Astrocyte of the spinal cord (primary cell): ENCODE data around the gene INPP5D.

Experiments used
- DNase-seq: peaks from one replicate; pipeline ENCODE4 v3.0.0; 2011; ENCODE audit warnings: low read depth, low spot score
- H3K4me3 ChIP-seq: 2 replicates; pipeline ENCODE4 v1.5.1; 2011; ENCODE audit warnings: low read depth, mild to moderate bottlenecking, low read length, moderate library complexity
- in situ Hi-C: cut with HindIII; loops from 2 replicates; pipeline ENCODE4 v1.10.0; 2017; ENCODE audit warnings: low sequenced_read_pairs
- TF ChIP-seq, protein P1 (sequence below): IDR thresholded peaks from 2 replicates; pipeline ENCODE4 v1.5.1; 2012; ENCODE audit warnings: low read depth, mild to moderate bottlenecking, low read length, inconsistent platforms

Gene INPP5D

DNA sequence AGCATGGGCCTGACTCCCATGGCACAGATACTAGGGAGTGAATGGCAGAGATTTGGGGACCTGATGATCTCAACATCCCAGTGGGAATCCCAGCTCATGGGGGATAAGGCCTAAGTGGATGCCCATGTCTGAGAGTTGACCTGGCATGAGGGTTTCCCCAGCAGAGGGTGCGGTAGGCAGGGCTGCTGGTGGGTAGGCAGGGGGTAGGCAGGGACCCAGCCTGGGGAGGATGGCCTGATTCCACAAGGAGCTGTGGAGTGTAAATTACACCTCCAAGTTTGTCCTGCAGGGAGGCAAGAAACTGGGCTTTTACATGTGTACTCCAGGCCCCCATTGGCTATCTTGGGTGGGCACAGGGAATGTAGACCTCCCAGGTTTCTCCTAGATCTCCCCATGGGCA is 46.9 kb downstream of the INPP5D start:
- H3K4me3 ChIP-seq: no peak overlapping the region
- no peak for DNase-seq
- TF ChIP-seq, protein P1, sequence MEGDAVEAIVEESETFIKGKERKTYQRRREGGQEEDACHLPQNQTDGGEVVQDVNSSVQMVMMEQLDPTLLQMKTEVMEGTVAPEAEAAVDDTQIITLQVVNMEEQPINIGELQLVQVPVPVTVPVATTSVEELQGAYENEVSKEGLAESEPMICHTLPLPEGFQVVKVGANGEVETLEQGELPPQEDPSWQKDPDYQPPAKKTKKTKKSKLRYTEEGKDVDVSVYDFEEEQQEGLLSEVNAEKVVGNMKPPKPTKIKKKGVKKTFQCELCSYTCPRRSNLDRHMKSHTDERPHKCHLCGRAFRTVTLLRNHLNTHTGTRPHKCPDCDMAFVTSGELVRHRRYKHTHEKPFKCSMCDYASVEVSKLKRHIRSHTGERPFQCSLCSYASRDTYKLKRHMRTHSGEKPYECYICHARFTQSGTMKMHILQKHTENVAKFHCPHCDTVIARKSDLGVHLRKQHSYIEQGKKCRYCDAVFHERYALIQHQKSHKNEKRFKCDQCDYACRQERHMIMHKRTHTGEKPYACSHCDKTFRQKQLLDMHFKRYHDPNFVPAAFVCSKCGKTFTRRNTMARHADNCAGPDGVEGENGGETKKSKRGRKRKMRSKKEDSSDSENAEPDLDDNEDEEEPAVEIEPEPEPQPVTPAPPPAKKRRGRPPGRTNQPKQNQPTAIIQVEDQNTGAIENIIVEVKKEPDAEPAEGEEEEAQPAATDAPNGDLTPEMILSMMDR: no peak
- in situ Hi-C loops: no loop called here

DNA sequence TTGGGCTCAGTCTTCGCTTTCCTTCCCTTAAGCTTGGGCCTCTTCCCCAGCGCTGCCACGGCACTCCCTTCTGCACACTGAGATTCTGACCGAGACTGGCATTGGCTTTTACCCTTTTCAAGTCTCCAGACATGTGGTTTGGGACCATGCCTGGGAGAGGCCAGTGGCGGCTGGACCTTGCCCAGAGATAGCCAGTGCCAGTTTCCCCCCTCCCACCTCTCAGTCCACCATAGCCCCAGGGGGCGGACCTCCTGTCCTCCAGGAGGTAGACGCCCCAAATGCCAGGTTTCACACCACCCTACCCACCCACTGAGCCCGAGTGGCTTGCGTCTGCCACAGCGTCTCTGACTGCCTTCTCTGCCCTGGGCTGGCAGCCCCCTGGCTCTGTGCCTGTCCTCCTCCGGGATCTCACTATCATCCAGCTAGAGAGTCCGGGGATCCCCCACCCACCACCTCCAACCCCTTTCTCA is 47.7 kb downstream of the INPP5D start:
- in situ Hi-C loops: no loop called here
- TF ChIP-seq, protein P1: no peak
- DNase-seq: no peak
- no peak overlapping the region for H3K4me3 ChIP-seq

DNA sequence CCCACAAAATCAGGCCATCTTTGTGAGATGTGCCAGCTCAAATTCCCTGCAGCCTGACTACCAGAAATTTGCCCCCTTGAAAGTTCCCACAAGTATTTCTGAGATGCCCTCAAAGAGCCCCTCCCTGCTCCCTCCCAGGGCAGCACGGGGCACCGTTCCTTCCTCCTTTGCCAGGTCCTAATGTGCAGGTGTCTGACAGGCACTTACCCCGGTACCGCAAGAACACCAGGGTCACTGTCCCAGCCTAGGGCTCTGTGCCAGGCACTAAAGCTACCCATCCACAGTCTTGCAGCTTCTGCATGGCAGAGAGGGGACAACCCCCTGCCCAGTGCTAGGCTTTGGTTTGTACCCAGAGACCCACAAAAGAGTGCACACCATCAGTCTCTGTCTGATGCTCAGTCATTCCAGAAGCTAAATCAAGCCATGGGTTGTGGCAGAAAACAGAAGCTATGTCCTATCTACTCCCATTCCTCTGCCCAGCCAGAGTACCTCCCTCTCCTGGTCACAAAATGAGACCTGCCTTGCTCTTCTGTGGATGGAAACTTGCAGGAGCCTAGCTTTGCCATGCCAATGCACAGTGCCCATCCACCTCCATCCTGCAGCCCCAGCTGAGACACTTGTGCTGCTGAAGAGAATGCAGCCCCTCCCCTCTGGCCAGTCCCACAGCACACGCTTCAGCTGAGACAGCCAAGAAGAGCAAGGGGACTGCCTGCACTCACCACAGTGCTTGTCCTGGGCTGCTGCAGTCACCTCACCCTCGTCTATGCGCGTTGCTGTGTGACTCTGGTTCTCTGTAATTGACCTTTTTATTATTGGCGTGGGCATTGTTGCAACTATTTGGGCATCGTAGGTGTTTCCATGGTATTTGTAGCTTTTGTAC is 48.7 kb downstream of the INPP5D start:
- in situ Hi-C loops: no loop called here
- no peak overlapping the region for H3K4me3 ChIP-seq
- no peak for DNase-seq
- TF ChIP-seq, protein P1: no peak

DNA sequence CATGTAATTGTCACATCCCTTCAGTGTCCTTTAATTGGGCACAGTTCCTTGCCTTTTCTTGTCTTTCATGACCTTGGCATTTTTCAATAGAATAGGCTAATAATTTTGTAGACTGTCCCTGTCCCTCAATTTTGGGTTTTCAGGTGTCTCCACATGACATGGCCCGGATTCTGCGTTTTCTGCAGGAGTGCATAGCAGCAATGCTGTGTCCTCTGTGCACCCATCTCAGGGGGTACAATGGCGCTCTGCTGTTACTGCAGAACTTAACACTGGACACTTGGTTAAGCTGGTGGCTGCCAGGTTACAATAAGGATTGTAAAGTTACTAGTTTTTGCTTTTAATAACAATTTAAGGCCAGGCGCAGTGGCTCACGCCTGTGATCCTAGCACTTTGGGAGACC is 51.3 kb downstream of the INPP5D start:
- TF ChIP-seq, protein P1: no peak
- in situ Hi-C loops: no loop called here
- no peak overlapping the region for H3K4me3 ChIP-seq
- DNase-seq: no peak

DNA sequence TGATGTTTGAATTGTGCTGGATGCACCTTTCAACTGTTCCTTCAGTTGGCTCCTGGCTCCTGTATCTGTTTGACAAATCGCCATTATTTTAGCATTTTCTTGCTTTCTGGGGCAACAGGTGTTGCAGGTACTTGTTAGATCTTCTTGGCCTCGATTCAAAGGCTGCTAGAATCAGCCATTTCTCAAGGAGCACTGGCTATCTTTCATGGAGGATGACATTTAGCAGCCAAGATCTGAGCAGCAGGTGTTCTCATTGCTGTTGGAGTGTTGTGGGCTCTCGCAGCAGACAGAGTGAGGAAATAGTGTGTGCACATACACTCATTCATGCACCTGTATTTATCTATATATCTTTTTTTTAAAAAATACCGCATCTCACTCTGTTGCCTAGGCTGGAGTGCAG is 52.2 kb downstream of the INPP5D start:
- H3K4me3 ChIP-seq: no peak overlapping the region
- TF ChIP-seq, protein P1: no peak
- DNase-seq: no peak
- in situ Hi-C loops: no loop called here

DNA sequence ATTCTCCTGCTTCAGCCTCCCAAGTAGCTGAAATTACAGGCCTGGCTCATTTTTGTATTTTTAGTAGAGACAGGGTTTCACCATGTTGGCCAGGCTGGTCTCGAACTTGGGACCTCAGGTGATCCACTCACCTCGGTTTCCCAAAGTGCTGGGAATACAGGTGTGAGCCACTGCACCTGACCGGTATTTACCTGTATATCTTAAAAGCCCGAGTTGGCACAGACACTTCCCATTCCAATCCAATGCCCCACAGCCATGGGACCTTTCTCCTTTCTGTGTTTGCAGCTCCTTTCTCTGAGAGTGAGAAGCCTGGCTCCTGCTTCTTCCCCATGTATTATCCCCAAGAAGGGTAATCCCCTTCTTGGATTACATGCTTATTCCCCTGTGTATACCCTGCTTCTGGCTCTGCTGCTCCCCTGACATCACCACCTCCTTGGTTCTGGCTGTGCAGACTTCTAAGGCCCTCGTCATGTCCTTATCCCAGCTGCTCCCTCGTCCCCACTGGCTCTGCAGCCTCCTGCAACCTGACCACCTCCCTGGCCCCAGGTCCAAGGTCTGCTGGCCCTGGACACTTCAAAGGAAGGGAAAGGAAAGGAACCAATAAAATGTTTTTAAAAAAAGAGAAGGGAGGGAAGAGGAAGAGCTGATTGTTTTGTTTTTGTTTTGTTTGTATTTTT is 52.8 kb downstream of the INPP5D start:
- H3K4me3 ChIP-seq: no peak overlapping the region

More for the DNA sequence above, 52.8 kb downstream of the INPP5D start:
- in situ Hi-C loops: no loop called here
- TF ChIP-seq, protein P1: no peak
- no peak for DNase-seq
